HepG2 (cell line): Measurements from ENCODE around the gene TTBK1. TPM values are rescaled to one million over a fixed set of nuclear protein-coding genes. Genes with fewer than 3 reads are reported as not detected.

Experiments
- HNF4A ChIP-seq: sonication (generic); formaldehyde crosslinking; IDR thresholded peaks from 2 replicates; pipeline ENCODE4 v1.4.0; 2020; ENCODE audit warnings: missing genetic modification reagents
- NR2C2 ChIP-seq: sonication (generic); formaldehyde crosslinking; IDR thresholded peaks from 2 replicates; pipeline ENCODE4 v1.4.0; 2020; ENCODE audit warnings: missing genetic modification reagents, mild to moderate bottlenecking, moderate library complexity, borderline replicate concordance
- RFX5 ChIP-seq: IDR thresholded peaks from 2 replicates; pipeline ENCODE4 v1.6.1; 2011; ENCODE audit warnings: low read depth, low read length, improper control_type of control experiment
- SCMH1 ChIP-seq: sonication (generic); formaldehyde crosslinking; IDR thresholded peaks from 2 replicates; pipeline ENCODE4 v1.9.0; 2021; ENCODE audit warnings: missing genetic modification reagents, mild to moderate bottlenecking, borderline replicate concordance
- U2AF1 ChIP-seq: fragments of 200-400 bp; formaldehyde crosslinking; optimal IDR thresholded peaks from 2 replicates; pipeline ENCODE3; 2017; ENCODE audit warnings: mild to moderate bottlenecking, low read depth, low read length
- ZNF460 ChIP-seq: sonication (generic); formaldehyde crosslinking; IDR thresholded peaks from 2 replicates; pipeline ENCODE4 v1.5.1; 2020; ENCODE audit warnings: missing genetic modification reagents, mild to moderate bottlenecking, borderline replicate concordance
- ZNF7 ChIP-seq: IDR thresholded peaks from 2 replicates; pipeline ENCODE4 v1.6.1; 2016; ENCODE audit warnings: missing biosample characterization, missing genetic modification reagents
- polyA plus RNA-seq, 8 experiments: library from polyadenylated mRNA; depleted of rRNA in 3 of 8; stranded (reverse) in 7 of 8; unstranded in 1 of 8; fragments of >200 nt; fragmentation: Illumina TruSeq in 4 of 8; extraction: Trizol in 4 of 8; gene quantifications; 2 replicates each; pipeline versions ENCODE4 v1.2.1 to v1.2.3, GENCODE V29; 2011 to 2016; ENCODE audit warnings: low read depth in 4 of 8, missing spikeins in 1 of 8, mixed read lengths in 1 of 8; ENCODE audit not compliant: insufficient read depth in 1 of 8
- total RNA-seq, 5 experiments: library from RNA; depleted of rRNA; stranded (reverse); fragments of >200 nt; fragmentation: Illumina TruSeq; extraction: Trizol; gene quantifications; 2 replicates each; pipeline ENCODE4 v1.2.3, GENCODE V29; 2016; ENCODE audit warnings: low read depth in 1 of 5
- TF ChIP-seq, protein P1 (sequence below), 2 experiments: fragments of 450-650 bp in 1 of 2; sonication (generic) in 1 of 2; formaldehyde crosslinking in 1 of 2; IDR thresholded peaks; 2 replicates each; pipeline versions ENCODE4 v1.6.1 to v1.8.0; 2016 to 2022; ENCODE audit warnings: antibody characterized with exemption in 1 of 2, mild to moderate bottlenecking in 1 of 2, missing genetic modification reagents in 1 of 2
- TF ChIP-seq, protein P2 (sequence below): IDR thresholded peaks from 2 replicates; pipeline ENCODE4 v1.6.1; 2016; ENCODE audit warnings: low read depth, control low read depth
- TF ChIP-seq, protein P3 (sequence below): sonication (generic); formaldehyde crosslinking; IDR thresholded peaks from 2 replicates; pipeline ENCODE4 v1.8.1; 2023; ENCODE audit warnings: mild to moderate bottlenecking, missing genetic modification reagents
- TF ChIP-seq, protein P4 (sequence below): sonication (generic); formaldehyde crosslinking; IDR thresholded peaks from 2 replicates; pipeline ENCODE4 v1.4.0; 2020; ENCODE audit warnings: mild to moderate bottlenecking, missing genetic modification reagents, borderline replicate concordance

The TTBK1 gene
- total and polyA plus RNA-seq, 2 of the 13 experiments (the other 11 are each of a cell fraction or from before 2014, with no cell fraction given): 0.24 to 0.33 TPM

DNA sequence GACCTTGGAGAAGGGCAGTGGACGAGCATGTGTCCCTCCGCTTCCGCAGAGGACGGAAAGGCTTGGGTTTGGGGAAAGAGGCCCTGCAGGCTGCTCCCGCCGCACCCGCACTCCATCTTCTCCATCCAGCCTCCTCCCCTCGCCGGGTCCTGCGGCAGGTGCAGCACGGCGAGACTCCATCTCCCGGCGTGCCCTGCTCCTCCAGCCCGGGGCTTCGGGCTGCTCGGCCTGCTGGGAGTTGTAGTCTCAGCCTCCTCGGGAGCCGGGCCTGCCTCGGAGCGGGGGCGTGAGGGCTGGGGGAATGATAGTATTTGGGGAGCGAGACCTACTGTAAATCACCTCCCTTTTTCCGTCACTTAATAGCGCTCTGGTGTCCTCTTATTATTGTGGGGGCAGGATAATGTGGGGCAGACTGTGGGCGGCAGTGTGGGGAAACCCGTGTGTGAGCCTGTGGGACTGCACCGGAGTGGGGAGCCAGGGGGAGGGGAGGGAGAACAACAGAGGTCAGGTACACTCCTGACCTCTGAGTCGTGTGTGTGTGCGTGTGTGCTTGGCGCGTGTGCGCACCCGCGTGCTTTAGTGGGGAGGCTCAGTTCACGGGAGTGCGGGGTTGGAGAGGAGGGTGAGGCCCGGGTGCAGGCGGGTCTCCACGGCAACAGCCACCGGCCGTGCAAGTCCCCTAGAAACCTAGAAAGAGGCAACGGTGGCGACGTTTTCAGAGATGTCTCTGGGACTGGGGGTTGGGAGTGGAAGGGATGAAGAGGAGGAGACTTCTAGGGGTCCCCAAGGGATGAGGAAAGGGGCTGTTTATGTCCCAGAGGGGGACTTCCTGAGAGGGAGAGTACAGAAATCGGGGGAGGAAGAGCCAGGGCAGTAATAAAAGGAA, 4.1 kb downstream of the TTBK1 start (continued):
- TF ChIP-seq, protein P1, sequence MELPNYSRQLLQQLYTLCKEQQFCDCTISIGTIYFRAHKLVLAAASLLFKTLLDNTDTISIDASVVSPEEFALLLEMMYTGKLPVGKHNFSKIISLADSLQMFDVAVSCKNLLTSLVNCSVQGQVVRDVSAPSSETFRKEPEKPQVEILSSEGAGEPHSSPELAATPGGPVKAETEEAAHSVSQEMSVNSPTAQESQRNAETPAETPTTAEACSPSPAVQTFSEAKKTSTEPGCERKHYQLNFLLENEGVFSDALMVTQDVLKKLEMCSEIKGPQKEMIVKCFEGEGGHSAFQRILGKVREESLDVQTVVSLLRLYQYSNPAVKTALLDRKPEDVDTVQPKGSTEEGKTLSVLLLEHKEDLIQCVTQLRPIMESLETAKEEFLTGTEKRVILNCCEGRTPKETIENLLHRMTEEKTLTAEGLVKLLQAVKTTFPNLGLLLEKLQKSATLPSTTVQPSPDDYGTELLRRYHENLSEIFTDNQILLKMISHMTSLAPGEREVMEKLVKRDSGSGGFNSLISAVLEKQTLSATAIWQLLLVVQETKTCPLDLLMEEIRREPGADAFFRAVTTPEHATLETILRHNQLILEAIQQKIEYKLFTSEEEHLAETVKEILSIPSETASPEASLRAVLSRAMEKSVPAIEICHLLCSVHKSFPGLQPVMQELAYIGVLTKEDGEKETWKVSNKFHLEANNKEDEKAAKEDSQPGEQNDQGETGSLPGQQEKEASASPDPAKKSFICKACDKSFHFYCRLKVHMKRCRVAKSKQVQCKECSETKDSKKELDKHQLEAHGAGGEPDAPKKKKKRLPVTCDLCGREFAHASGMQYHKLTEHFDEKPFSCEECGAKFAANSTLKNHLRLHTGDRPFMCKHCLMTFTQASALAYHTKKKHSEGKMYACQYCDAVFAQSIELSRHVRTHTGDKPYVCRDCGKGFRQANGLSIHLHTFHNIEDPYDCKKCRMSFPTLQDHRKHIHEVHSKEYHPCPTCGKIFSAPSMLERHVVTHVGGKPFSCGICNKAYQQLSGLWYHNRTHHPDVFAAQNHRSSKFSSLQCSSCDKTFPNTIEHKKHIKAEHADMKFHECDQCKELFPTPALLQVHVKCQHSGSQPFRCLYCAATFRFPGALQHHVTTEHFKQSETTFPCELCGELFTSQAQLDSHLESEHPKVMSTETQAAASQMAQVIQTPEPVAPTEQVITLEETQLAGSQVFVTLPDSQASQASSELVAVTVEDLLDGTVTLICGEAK (IDR thresholded peaks at IDR 0.05): no peak
- TF ChIP-seq, protein P1 (CRISPR knock-in tag; IDR thresholded peaks at IDR 0.05): no peak; the same call in 1 of the 2 replicates
- TF ChIP-seq HNF4A (no peak), U2AF1 (peak; percentile 77), NR2C2 (peak; percentile 93), RFX5 (0 out of 2 replicates have a peak, but pooled peaks have one; percentile 14), ZNF460 (no peak), ZNF7 (no peak), SCMH1 (CRISPR knock-in tag) (no peak)
- TF ChIP-seq, protein P2, sequence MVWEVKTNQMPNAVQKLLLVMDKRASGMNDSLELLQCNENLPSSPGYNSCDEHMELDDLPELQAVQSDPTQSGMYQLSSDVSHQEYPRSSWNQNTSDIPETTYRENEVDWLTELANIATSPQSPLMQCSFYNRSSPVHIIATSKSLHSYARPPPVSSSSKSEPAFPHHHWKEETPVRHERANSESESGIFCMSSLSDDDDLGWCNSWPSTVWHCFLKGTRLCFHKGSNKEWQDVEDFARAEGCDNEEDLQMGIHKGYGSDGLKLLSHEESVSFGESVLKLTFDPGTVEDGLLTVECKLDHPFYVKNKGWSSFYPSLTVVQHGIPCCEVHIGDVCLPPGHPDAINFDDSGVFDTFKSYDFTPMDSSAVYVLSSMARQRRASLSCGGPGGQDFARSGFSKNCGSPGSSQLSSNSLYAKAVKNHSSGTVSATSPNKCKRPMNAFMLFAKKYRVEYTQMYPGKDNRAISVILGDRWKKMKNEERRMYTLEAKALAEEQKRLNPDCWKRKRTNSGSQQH (CRISPR knock-in tag): no peak
- TF ChIP-seq, protein P3, sequence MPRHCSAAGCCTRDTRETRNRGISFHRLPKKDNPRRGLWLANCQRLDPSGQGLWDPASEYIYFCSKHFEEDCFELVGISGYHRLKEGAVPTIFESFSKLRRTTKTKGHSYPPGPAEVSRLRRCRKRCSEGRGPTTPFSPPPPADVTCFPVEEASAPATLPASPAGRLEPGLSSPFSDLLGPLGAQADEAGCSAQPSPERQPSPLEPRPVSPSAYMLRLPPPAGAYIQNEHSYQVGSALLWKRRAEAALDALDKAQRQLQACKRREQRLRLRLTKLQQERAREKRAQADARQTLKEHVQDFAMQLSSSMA (CRISPR knock-in tag): no peak
- TF ChIP-seq, protein P4, sequence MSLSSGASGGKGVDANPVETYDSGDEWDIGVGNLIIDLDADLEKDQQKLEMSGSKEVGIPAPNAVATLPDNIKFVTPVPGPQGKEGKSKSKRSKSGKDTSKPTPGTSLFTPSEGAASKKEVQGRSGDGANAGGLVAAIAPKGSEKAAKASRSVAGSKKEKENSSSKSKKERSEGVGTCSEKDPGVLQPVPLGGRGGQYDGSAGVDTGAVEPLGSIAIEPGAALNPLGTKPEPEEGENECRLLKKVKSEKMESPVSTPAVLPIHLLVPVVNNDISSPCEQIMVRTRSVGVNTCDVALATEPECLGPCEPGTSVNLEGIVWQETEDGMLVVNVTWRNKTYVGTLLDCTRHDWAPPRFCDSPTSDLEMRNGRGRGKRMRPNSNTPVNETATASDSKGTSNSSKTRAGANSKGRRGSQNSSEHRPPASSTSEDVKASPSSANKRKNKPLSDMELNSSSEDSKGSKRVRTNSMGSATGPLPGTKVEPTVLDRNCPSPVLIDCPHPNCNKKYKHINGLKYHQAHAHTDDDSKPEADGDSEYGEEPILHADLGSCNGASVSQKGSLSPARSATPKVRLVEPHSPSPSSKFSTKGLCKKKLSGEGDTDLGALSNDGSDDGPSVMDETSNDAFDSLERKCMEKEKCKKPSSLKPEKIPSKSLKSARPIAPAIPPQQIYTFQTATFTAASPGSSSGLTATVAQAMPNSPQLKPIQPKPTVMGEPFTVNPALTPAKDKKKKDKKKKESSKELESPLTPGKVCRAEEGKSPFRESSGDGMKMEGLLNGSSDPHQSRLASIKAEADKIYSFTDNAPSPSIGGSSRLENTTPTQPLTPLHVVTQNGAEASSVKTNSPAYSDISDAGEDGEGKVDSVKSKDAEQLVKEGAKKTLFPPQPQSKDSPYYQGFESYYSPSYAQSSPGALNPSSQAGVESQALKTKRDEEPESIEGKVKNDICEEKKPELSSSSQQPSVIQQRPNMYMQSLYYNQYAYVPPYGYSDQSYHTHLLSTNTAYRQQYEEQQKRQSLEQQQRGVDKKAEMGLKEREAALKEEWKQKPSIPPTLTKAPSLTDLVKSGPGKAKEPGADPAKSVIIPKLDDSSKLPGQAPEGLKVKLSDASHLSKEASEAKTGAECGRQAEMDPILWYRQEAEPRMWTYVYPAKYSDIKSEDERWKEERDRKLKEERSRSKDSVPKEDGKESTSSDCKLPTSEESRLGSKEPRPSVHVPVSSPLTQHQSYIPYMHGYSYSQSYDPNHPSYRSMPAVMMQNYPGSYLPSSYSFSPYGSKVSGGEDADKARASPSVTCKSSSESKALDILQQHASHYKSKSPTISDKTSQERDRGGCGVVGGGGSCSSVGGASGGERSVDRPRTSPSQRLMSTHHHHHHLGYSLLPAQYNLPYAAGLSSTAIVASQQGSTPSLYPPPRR (CRISPR knock-in tag): 0 out of 2 replicates have a peak, but pooled peaks have one; percentile 13
